ENCODE measurements around the gene CLHC1. TPM values are rescaled to one million over a fixed set of nuclear protein-coding genes. Genes with fewer than 3 reads are reported as not detected.
"Not testable (repeated sequence)": the region's sequence is repeated elsewhere in the genome, so short reads cannot be mapped to it uniquely, and the experiment has no call there.

Gene CLHC1
- total RNA-seq, 6 experiments from 2014 or later = 5.1 to 8.4 (median 6.2) TPM

DNA sequence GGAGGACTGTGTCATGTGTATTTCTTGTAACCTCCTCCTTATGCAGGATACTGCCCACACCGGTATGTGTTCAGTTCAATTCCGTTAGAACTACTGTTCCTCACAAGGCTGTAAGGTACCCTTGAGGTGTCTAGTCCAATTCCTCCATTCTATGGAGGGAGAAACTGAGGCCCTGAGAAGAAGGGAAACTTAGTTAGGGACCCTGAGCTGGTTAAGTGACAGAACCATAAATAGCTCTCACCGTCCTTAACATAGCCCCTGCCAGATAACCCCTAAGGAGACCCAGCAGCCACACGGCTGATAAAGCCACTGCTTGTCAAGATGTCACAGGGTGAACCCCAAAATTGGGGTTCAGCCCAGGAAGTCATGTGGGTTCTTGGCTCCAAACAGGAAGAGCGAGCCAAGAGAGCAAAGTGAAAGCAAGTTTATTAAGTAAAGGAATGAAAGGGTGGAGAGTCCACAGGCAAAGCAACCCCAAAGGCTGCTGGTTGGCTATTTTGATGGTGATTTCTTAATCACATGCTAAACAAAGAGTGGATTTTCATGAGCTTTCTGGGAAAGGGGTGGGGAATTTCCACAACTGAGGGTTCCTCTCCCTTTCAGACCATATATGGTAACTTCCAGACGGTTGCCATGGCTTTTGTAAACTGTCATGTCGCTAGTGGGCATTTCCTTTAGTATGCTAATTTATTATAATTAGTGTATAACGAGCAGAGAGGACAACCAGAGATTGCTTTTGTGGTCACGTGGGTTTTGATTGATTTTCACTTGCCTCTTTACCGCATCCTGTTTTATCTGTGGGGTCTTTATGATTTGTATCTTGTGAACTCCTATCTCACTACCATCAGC is 98.4 kb downstream of the CLHC1 start:
- DNase-seq = no peak
- Mint-ChIP-seq H3K27ac (no peak overlapping the region), H3K9me3 (no peaks in the 10 kb centered on the region), H3K36me3 (ENCODE audit: low read depth) (no peaks in the 10 kb centered on the region), H3K4me3 (no peak overlapping the region), H3K27me3 (ENCODE audit: insufficient read depth) (peaks cover 5% of the 10 kb centered on the region; the same call in 1 of the 2 replicates), H3K4me1 (ENCODE audit: low read depth) (peaks cover 12% of the 10 kb centered on the region)
- TF ChIP-seq, protein P1, sequence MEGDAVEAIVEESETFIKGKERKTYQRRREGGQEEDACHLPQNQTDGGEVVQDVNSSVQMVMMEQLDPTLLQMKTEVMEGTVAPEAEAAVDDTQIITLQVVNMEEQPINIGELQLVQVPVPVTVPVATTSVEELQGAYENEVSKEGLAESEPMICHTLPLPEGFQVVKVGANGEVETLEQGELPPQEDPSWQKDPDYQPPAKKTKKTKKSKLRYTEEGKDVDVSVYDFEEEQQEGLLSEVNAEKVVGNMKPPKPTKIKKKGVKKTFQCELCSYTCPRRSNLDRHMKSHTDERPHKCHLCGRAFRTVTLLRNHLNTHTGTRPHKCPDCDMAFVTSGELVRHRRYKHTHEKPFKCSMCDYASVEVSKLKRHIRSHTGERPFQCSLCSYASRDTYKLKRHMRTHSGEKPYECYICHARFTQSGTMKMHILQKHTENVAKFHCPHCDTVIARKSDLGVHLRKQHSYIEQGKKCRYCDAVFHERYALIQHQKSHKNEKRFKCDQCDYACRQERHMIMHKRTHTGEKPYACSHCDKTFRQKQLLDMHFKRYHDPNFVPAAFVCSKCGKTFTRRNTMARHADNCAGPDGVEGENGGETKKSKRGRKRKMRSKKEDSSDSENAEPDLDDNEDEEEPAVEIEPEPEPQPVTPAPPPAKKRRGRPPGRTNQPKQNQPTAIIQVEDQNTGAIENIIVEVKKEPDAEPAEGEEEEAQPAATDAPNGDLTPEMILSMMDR (IDR thresholded peaks at IDR 0.05) = no peak

DNA sequence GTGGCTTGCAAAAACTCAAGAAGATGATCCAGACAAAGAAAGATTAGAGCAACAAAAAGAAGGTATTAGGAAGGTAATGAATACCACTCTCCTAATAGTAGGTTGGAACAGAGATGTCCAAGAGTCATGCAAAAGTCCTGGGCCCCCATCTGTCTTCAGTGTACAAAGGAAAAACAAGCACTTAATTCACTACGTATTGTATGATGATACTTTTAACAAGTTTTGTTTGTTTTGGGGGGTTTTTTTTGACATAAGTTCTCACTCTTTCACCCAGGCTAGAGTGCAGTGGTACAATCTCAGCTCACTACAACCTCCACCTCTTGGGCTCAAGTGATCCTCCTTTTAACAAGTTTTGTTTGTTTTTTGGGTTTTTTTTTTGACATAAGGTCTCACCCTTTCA is 101.2 kb downstream of the CLHC1 start:
- Mint-ChIP-seq H3K4me3 (no peak overlapping the region), H3K36me3 (ENCODE audit: low read depth) (no peaks in the 10 kb centered on the region; the same call in 1 of the 2 replicates), H3K4me1 (ENCODE audit: low read depth) (peaks cover 12% of the 10 kb centered on the region), H3K27ac (no peak overlapping the region), H3K9me3 (no peaks in the 10 kb centered on the region), H3K27me3 (ENCODE audit: insufficient read depth) (no peaks in the 10 kb centered on the region; the same call in 1 of the 2 replicates)
- TF ChIP-seq, protein P1 (IDR thresholded peaks at IDR 0.05) = no peak
- no peak for DNase-seq

- peaks cover 11% of the 10 kb centered on the region for H3K9me3 Mint-ChIP-seq
- DNase-seq; H3K4me1 Mint-ChIP-seq (ENCODE audit: low read depth); H3K4me3 Mint-ChIP-seq; H3K27ac Mint-ChIP-seq; H3K27me3 Mint-ChIP-seq (ENCODE audit: insufficient read depth): not testable (repeated sequence)
- H3K36me3 Mint-ChIP-seq (ENCODE audit: low read depth) = peaks cover 14% of the 10 kb centered on the region
These were observed 105.5 kb downstream of the CLHC1 start for GRCh38 chr2:55126643-55127042.

Other genes starting within 250 kb of the CLHC1 start
- 1,000 to 10,000 TPM in 1 of 6 experiments, 100 to 1,000 TPM in 5; 820 to 1,001 (median 831) TPM for gene RTN4, start 181.8 kb downstream of the CLHC1 start, total RNA-seq (2021; fragmentation: NEBNext Ultra II Directional; extraction: Animal tissue kit (Norgen Biotek cat#: 25700))
- gene RPS27A, start 395 bp upstream of the CLHC1 start, total RNA-seq (2021; fragmentation: NEBNext Ultra II Directional; extraction: Animal tissue kit (Norgen Biotek cat#: 25700)) = 100 to 1,000 TPM; 776 to 909 (median 882) TPM
- 10 to 100 TPM; 22.4 to 28.7 (median 25.9) TPM for gene MTIF2, start 36.9 kb upstream of the CLHC1 start, total RNA-seq (2021; fragmentation: NEBNext Ultra II Directional; extraction: Animal tissue kit (Norgen Biotek cat#: 25700))
- 10 to 100 TPM; 39.7 to 62.5 (median 45.7) TPM for gene CCDC88A, start 187.6 kb upstream of the CLHC1 start, total RNA-seq (2021; fragmentation: NEBNext Ultra II Directional; extraction: Animal tissue kit (Norgen Biotek cat#: 25700))

All from HFFc6 (cell line).